BLaER1 (cell line): Measurements from ENCODE around the gene SLC39A1.

ENCODE experiments used
- H3K27ac ChIP-seq: shearing (Covaris generic); formaldehyde crosslinking; 2 replicates; pipeline ENCODE4 v1.8.1; 2022
- H3K27me3 ChIP-seq: shearing (Covaris generic); formaldehyde crosslinking; 2 replicates; pipeline ENCODE4 v1.8.1; 2022
- H3K36me3 ChIP-seq: shearing (Covaris generic); formaldehyde crosslinking; 2 replicates; pipeline ENCODE4 v1.8.1; 2022
- H3K4me1 ChIP-seq: shearing (Covaris generic); formaldehyde crosslinking; 2 replicates; pipeline ENCODE4 v1.8.1; 2022
- H3K4me2 ChIP-seq: shearing (Covaris generic); formaldehyde crosslinking; 2 replicates; pipeline ENCODE4 v1.8.1; 2022
- H3K4me3 ChIP-seq: shearing (Covaris generic); formaldehyde crosslinking; 2 replicates; pipeline ENCODE4 v1.8.1; 2022
- H3K9ac ChIP-seq: shearing (Covaris generic); formaldehyde crosslinking; 2 replicates; pipeline ENCODE4 v1.8.1; 2022
- H3K9me3 ChIP-seq: shearing (Covaris generic); formaldehyde crosslinking; 2 replicates; pipeline ENCODE4 v1.8.1; 2022
- H4K20me1 ChIP-seq: shearing (Covaris generic); formaldehyde crosslinking; 2 replicates; pipeline ENCODE4 v1.8.1; 2022
- Cebpa-rat ChIP-seq: shearing (Covaris generic); IDR thresholded peaks from 2 replicates; pipeline ENCODE4 v1.8.1; 2022

Gene SLC39A1

GRCh38 chr1:153977250-153978240, 14.2 kb upstream of the SLC39A1 start, which contains the start of gene JTB:
TSS of gene JTB (minus strand) at chr1:153977674. CDS start at chr1:153977252, 422 bp downstream.
- peaks cover 43% of the 10 kb centered on the region for H3K4me1 ChIP-seq
- H3K36me3 ChIP-seq: peaks cover 36% of the 10 kb centered on the region

GRCh38 chr1:153976819-153977249, 13.5 kb upstream of the SLC39A1 start:
- TF ChIP-seq Cebpa-rat: no peak
- H3K27me3 ChIP-seq: no peaks in the 10 kb centered on the region
- peaks cover 15% of the 10 kb centered on the region; the same call in 1 of the 2 replicates for H4K20me1 ChIP-seq
- H3K9ac ChIP-seq: peak overlapping the region; percentile 94
- H3K4me1 ChIP-seq: peaks cover 50% of the 10 kb centered on the region
- H3K4me2 ChIP-seq: peak overlapping the region; percentile 97
- H3K27ac ChIP-seq: peak overlapping the region; percentile 91
- H3K9me3 ChIP-seq: no peaks in the 10 kb centered on the region
- peaks cover 43% of the 10 kb centered on the region for H3K36me3 ChIP-seq
- H3K4me3 ChIP-seq: peak overlapping the region; percentile 92

More at GRCh38 chr1:153977250-153978240, 14.2 kb upstream of the SLC39A1 start, which contains the start of gene JTB:
- no peaks in the 10 kb centered on the region for H3K27me3 ChIP-seq
- H4K20me1 ChIP-seq: peaks cover 15% of the 10 kb centered on the region; the same call in 1 of the 2 replicates
- no peaks in the 10 kb centered on the region for H3K9me3 ChIP-seq
- peak within 1 kb of the TSS; percentile 97 for H3K4me2 ChIP-seq
- peak within 1 kb of the TSS; percentile 91 for H3K27ac ChIP-seq
- no peak for TF ChIP-seq Cebpa-rat
- peak within 1 kb of the TSS; percentile 94 for H3K9ac ChIP-seq
- peak within 1 kb of the TSS; percentile 92 for H3K4me3 ChIP-seq

DNA sequence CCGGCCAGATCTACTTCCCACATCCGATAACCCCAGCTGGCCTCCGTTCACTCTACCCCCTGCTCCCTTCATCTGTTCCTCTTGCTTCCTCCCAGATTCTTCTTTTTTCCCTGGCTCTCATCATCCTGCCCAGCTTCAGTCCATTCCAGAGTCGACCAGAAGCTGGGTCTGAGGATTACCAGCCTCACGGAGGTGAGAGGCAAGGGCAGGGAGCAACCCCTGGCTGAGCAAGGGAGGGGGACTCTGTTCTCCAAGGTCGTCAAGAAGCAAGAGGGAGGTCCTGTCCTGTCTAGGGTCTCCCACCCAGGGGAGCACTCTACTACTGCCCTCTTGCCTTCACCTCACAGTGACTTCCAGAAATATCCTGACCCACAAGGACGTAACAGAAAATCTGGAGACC, 10.2 kb upstream of the SLC39A1 start:
- TF ChIP-seq Cebpa-rat: no peak
- Histone ChIP-seq H3K9ac (no peak overlapping the region), H3K27ac (no peak overlapping the region), H3K9me3 (no peaks in the 10 kb centered on the region), H3K27me3 (no peaks in the 10 kb centered on the region), H3K4me1 (peaks cover 75% of the 10 kb centered on the region), H3K4me2 (no peak overlapping the region), H3K4me3 (no peak overlapping the region), H4K20me1 (peaks cover 15% of the 10 kb centered on the region; the same call in 1 of the 2 replicates), H3K36me3 (peaks cover 48% of the 10 kb centered on the region)

- Histone ChIP-seq H3K4me1 (peaks cover 70% of the 10 kb centered on the region), H3K36me3 (peaks cover 48% of the 10 kb centered on the region), H3K4me3 (no peak overlapping the region), H3K9me3 (no peaks in the 10 kb centered on the region), H3K27me3 (no peaks in the 10 kb centered on the region), H3K9ac (no peak overlapping the region), H4K20me1 (peaks cover 15% of the 10 kb centered on the region; the same call in 1 of the 2 replicates), H3K4me2 (no peak overlapping the region), H3K27ac (no peak overlapping the region)
- no peak for TF ChIP-seq Cebpa-rat
Measured at GRCh38 chr1:153973071-153973470, 9.7 kb upstream of the SLC39A1 start.

DNA sequence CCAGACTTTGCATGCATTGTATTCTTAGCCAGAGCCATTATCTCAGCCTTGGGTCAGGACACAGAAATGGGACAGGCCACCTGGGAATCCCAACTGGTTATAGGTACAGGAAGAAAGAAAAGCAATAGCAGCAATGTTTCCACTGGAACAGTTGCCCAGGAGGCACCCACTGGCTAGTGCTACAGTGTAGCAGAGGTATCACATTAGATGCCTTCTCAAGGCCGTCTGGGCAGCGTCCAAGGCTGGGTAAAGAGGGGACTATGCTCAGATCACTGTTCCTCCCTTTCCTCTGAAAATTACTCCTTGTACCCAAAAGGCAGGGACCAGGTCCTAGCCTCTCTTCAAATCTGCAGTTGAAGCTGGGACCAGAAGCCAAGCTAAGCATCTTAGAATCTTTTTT, 7.0 kb upstream of the SLC39A1 start:
- Histone ChIP-seq H3K9me3 (no peaks in the 10 kb centered on the region), H3K4me2 (peak overlapping the region; percentile 53), H3K4me1 (peaks cover 67% of the 10 kb centered on the region), H3K36me3 (peaks cover 39% of the 10 kb centered on the region), H3K4me3 (no peak overlapping the region), H3K27ac (no peak overlapping the region), H4K20me1 (peaks cover under 1% of the 10 kb centered on the region; the same call in 1 of the 2 replicates), H3K27me3 (no peaks in the 10 kb centered on the region), H3K9ac (no peak overlapping the region)
- no peak for TF ChIP-seq Cebpa-rat

- Histone ChIP-seq H3K4me2 (peak overlapping the region; percentile 91), H4K20me1 (no peaks in the 10 kb centered on the region), H3K27me3 (no peaks in the 10 kb centered on the region), H3K36me3 (peaks cover 26% of the 10 kb centered on the region), H3K9ac (peak overlapping the region; percentile 83), H3K27ac (peak overlapping the region; percentile 85), H3K4me1 (peaks cover 70% of the 10 kb centered on the region), H3K4me3 (peak overlapping the region; percentile 71), H3K9me3 (no peaks in the 10 kb centered on the region)
- no peak for TF ChIP-seq Cebpa-rat
Measured at GRCh38 chr1:153968972-153969371, 5.6 kb upstream of the SLC39A1 start.

DNA sequence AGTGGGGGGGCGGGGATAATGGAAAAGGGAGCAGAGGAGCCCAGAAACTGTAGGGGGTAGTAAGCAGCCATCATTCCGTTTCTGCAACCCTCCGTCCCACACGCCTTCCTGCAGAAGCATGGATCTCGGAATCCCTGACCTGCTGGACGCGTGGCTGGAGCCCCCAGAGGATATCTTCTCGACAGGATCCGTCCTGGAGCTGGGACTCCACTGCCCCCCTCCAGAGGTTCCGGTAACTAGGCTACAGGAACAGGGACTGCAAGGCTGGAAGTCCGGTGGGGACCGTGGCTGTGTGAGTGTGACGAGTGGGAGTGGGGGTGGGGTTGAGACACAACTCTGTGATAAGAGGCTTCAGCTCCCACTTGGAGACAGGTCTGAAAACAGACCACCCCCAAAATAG, 5.1 kb upstream of the SLC39A1 start:
- H3K4me1 ChIP-seq: peaks cover 72% of the 10 kb centered on the region
- peak overlapping the region; percentile 71 for H3K4me3 ChIP-seq
- H4K20me1 ChIP-seq: no peaks in the 10 kb centered on the region
- H3K9ac ChIP-seq: peak overlapping the region; percentile 83
- H3K4me2 ChIP-seq: peak overlapping the region; percentile 91
- no peak for TF ChIP-seq Cebpa-rat
- H3K9me3 ChIP-seq: no peaks in the 10 kb centered on the region
- peaks cover 20% of the 10 kb centered on the region for H3K36me3 ChIP-seq
- no peaks in the 10 kb centered on the region for H3K27me3 ChIP-seq
- peak overlapping the region; percentile 85 for H3K27ac ChIP-seq

GRCh38 chr1:153968000-153968363, 4.6 kb upstream of the SLC39A1 start:
- H4K20me1 ChIP-seq: no peaks in the 10 kb centered on the region
- H3K27ac ChIP-seq: peak overlapping the region; percentile 85
- H3K4me2 ChIP-seq: peak overlapping the region; percentile 91
- peak overlapping the region; percentile 83 for H3K9ac ChIP-seq
- peak overlapping the region; percentile 71 for H3K4me3 ChIP-seq
- no peak for TF ChIP-seq Cebpa-rat
- peaks cover 69% of the 10 kb centered on the region for H3K4me1 ChIP-seq
- H3K36me3 ChIP-seq: peaks cover 16% of the 10 kb centered on the region
- H3K9me3 ChIP-seq: no peaks in the 10 kb centered on the region
- no peaks in the 10 kb centered on the region for H3K27me3 ChIP-seq

GRCh38 chr1:153967107-153967999, 4.0 kb upstream of the SLC39A1 start, which contains the start of gene CREB3L4:
TSS of gene CREB3L4 (plus strand) at chr1:153967902. CDS start at chr1:153968526, 624 bp downstream.
- H3K27ac ChIP-seq: peak within 1 kb of the TSS; percentile 90
- peak within 1 kb of the TSS; percentile 100 for H3K4me2 ChIP-seq
- H3K9me3 ChIP-seq: no peaks in the 10 kb centered on the region
- TF ChIP-seq Cebpa-rat: no peak
- peak within 1 kb of the TSS; percentile 83 for H3K9ac ChIP-seq
- no peaks in the 10 kb centered on the region for H3K27me3 ChIP-seq
- H3K36me3 ChIP-seq: peaks cover 10% of the 10 kb centered on the region
- H3K4me1 ChIP-seq: peaks cover 69% of the 10 kb centered on the region
- H3K4me3 ChIP-seq: peak within 1 kb of the TSS; percentile 71
- H4K20me1 ChIP-seq: no peaks in the 10 kb centered on the region
